Glutamatergic neuron (in vitro differentiated cells): Measurements from ENCODE around the gene CCR2. TPM values are rescaled to one million over a fixed set of nuclear protein-coding genes. Genes with fewer than 3 reads are reported as not detected.
"Not testable (repeated sequence)": the region's sequence is repeated elsewhere in the genome, so short reads cannot be mapped to it uniquely, and the experiment has no call there.

Experiments used
- DNase-seq: peaks from one replicate; pipeline ENCODE4 v3.0.0; 2022
- H3K27ac Mint-ChIP-seq: one replicate; pipeline ENCODE4 v1.8.0; 2020; ENCODE audit warnings: mild to moderate bottlenecking, mixed read lengths, inconsistent platforms; ENCODE audit not compliant: unreplicated experiment
- H3K27me3 Mint-ChIP-seq: one replicate; pipeline ENCODE4 v1.8.0; 2020; ENCODE audit warnings: mild to moderate bottlenecking, moderate library complexity, mixed read lengths, inconsistent platforms; ENCODE audit not compliant: unreplicated experiment
- H3K36me3 Mint-ChIP-seq: one replicate; pipeline ENCODE4 v1.8.0; 2020; ENCODE audit warnings: mild to moderate bottlenecking, mixed read lengths, inconsistent platforms; ENCODE audit not compliant: unreplicated experiment
- H3K4me1 Mint-ChIP-seq: one replicate; pipeline ENCODE4 v1.8.0; 2020; ENCODE audit warnings: mild to moderate bottlenecking, low read depth, mixed read lengths, inconsistent platforms; ENCODE audit not compliant: unreplicated experiment
- H3K4me3 Mint-ChIP-seq: one replicate; pipeline ENCODE4 v1.8.0; 2020; ENCODE audit warnings: mild to moderate bottlenecking, mixed read lengths, inconsistent platforms; ENCODE audit not compliant: unreplicated experiment
- H3K9me3 Mint-ChIP-seq: one replicate; pipeline ENCODE4 v1.8.0; 2020; ENCODE audit warnings: mild to moderate bottlenecking, moderate library complexity, mixed read lengths, inconsistent platforms; ENCODE audit not compliant: unreplicated experiment
- total RNA-seq: library from RNA; stranded (reverse); fragmentation: NEBNext Ultra II Directional; extraction: Animal tissue kit (Norgen Biotek cat#: 25700); gene quantifications from one replicate; pipeline ENCODE4 v1.2.1, GENCODE V29; 2021; ENCODE audit not compliant: unreplicated experiment
- TF ChIP-seq, protein P1 (sequence below): fragments of 200-600 bp; sonication (generic); IDR thresholded peaks from one replicate; pipeline ENCODE4 v1.5.0; 2021; ENCODE audit not compliant: partially characterized antibody, unreplicated experiment

CCR2 gene
- total RNA-seq, 1 donor from 2014 or later: not detected

DNA sequence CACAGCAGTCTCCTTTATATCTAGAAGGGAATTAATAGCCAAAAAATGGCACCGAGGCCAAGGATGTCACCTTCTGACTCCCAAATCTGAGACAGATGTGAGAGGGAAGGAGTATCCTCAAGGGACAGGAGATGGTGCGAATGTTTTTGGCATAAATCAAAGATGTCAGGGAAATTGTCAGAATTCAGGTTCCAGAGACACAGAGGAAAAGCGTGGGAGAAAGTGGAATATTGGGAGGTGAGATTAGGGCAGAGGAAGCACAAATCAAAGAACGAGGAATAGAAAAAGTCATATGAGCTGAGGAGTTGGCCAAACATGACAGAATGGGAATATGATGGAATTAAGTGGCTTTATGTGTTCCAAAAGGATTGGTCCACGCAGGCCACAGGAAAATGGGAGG lies 46.9 kb downstream of the CCR2 start:
- Mint-ChIP-seq H3K4me1 (no peaks in the 10 kb centered on the region), H3K36me3 (no peaks in the 10 kb centered on the region)

DNA sequence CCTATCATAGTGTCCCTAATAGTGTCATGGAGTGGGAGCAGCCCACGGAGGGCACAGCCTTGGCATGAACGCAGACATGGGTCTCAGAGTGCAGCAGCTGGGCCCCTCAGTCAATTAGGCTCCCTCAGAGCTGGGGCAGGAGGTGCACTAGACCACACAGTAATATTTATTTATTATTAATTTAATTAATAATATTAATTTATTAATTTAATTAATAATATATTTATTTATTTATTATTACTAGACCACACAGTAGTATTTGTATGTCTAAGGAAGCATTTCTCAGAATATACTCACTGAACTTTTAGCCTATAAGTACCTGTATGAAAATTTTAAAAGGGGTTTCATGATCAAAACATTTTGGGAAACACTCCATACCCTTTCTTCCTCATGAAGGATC lies 47.7 kb downstream of the CCR2 start:
- Mint-ChIP-seq H3K36me3 (no peaks in the 10 kb centered on the region), H3K27me3 (no peaks in the 10 kb centered on the region), H3K4me1 (no peaks in the 10 kb centered on the region), H3K27ac (no peak overlapping the region), H3K9me3 (no peaks in the 10 kb centered on the region), H3K4me3 (no peak overlapping the region)
- no peak for DNase-seq
- TF ChIP-seq, protein P1, sequence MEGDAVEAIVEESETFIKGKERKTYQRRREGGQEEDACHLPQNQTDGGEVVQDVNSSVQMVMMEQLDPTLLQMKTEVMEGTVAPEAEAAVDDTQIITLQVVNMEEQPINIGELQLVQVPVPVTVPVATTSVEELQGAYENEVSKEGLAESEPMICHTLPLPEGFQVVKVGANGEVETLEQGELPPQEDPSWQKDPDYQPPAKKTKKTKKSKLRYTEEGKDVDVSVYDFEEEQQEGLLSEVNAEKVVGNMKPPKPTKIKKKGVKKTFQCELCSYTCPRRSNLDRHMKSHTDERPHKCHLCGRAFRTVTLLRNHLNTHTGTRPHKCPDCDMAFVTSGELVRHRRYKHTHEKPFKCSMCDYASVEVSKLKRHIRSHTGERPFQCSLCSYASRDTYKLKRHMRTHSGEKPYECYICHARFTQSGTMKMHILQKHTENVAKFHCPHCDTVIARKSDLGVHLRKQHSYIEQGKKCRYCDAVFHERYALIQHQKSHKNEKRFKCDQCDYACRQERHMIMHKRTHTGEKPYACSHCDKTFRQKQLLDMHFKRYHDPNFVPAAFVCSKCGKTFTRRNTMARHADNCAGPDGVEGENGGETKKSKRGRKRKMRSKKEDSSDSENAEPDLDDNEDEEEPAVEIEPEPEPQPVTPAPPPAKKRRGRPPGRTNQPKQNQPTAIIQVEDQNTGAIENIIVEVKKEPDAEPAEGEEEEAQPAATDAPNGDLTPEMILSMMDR: no peak

More for the DNA sequence above, 46.9 kb downstream of the CCR2 start:
- H3K27ac Mint-ChIP-seq: no peak overlapping the region
- H3K4me3 Mint-ChIP-seq: no peak overlapping the region
- no peaks in the 10 kb centered on the region for H3K27me3 Mint-ChIP-seq
- no peak for DNase-seq
- TF ChIP-seq, protein P1: no peak
- H3K9me3 Mint-ChIP-seq: no peaks in the 10 kb centered on the region

DNA sequence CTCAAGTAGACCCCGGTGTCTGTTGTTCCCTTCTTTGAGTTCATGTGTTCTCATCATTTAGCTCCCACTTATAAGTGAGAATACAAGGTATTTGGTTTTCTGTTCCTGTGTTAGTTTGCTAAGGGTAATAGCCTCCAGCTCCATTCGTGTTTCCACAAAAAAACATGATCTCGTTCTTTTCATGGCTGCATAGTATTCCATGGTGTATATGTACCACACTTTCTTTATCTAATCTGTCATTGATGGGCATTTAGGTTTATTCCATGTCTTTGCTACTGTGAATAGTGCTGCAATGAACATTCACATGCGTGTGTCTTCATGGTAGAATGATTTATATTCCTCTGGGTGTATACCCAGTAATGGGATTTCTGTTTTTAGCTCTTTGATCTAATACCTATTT lies 49.0 kb downstream of the CCR2 start:
- not testable (repeated sequence) for H3K4me3 Mint-ChIP-seq, H3K27ac Mint-ChIP-seq, H3K27me3 Mint-ChIP-seq, DNase-seq, H3K4me1 Mint-ChIP-seq, H3K9me3 Mint-ChIP-seq, H3K36me3 Mint-ChIP-seq

DNA sequence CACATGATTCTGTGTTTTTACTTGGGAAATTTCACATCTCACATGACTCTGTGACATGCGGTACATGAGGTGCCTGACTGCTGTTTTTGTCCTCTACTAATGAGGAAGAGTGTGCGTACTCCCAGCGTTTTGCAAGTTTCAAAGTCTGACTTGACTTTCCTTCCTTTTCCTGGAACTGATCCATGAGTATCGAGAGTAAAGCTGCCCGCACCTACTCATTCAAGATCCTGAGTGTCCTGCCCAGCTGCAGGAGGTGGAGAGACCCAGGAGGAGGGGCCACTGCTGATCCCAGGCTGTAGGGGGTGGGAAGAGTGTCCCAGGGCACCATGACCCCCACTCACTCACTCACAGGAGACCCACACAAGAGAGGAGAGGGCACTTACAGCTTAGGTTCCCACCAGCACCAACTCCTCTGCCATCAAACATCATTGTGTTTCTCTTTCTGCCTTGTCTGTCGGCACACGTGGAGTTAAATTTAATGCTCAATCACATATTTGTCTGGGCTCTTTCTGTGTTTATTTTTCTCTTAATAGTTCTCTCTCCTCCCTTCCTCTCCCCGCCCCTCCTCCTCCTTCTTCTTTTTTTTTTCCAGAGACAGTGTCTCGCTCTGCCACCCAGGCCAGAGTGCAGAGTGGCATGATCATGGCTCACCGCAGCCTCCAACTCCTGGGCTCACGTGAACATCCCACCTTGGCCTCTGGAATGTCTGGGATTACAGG lies 51.5 kb downstream of the CCR2 start:
- no peak for DNase-seq
- peaks cover 3% of the 10 kb centered on the region for H3K4me1 Mint-ChIP-seq
- no peak overlapping the region for H3K4me3 Mint-ChIP-seq
- no peaks in the 10 kb centered on the region for H3K27me3 Mint-ChIP-seq
- TF ChIP-seq, protein P1: no peak
- no peaks in the 10 kb centered on the region for H3K36me3 Mint-ChIP-seq
- no peaks in the 10 kb centered on the region for H3K9me3 Mint-ChIP-seq
- no peak overlapping the region for H3K27ac Mint-ChIP-seq

DNA sequence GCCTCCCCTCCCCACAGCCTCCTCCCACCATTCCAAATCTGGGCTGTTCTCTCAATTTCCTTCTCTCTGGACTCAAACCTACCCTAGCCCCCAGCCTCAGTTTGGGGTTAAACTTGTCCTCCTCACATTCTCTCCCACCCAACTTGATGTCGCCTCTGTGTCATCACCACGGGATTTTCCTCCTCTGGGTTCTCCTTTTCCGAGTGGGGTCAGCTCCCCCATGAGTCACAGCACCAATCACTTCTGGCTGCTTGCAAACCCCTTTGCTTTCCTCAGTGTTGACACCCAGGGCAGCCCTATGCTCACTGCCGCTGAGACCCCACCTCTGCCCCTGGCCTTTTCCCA lies 52.5 kb downstream of the CCR2 start:
- H3K4me1 Mint-ChIP-seq: peaks cover 3% of the 10 kb centered on the region
- no peaks in the 10 kb centered on the region for H3K36me3 Mint-ChIP-seq
- H3K27me3 Mint-ChIP-seq: no peaks in the 10 kb centered on the region
- TF ChIP-seq, protein P1: no peak
- no peak for DNase-seq
- H3K27ac Mint-ChIP-seq: no peak overlapping the region
- no peak overlapping the region for H3K4me3 Mint-ChIP-seq
- no peaks in the 10 kb centered on the region for H3K9me3 Mint-ChIP-seq
